Measurements from ENCODE around the gene EPG5. TPM values are rescaled to one million over a fixed set of nuclear protein-coding genes. Genes with fewer than 3 reads are reported as not detected.
"Not testable (repeated sequence)": the region's sequence is repeated elsewhere in the genome, so short reads cannot be mapped to it uniquely, and the experiment has no call there.

The EPG5 gene
- total RNA-seq (2014; rRNA removed; shearing (Covaris generic); ENCODE audit: low replicate concordance) = 2.4 and 4.0 TPM in 2 replicates

GRCh38 chr18:45967007-45967706 lies at the start of gene EPG5:
TSS of gene EPG5 (minus strand) at chr18:45967329. CDS start at chr18:45967239, 90 bp downstream.
- in situ Hi-C loops (cut with HindIII; ENCODE audit: low pct_unique_long_range_greater_than_20kb, low sequenced_read_pairs) = no loop called here
- peak; percentile 84 for DNase-seq (ENCODE audit: low read depth)

- no peak for DNase-seq (ENCODE audit: low read depth)
Measured at GRCh38 chr18:46013484-46014189, 46.5 kb upstream of the EPG5 start.

GRCh38 chr18:46010676-46011075 lies 43.5 kb upstream of the EPG5 start:
- DNase-seq (ENCODE audit: low read depth) = no peak

More at GRCh38 chr18:46013484-46014189, 46.5 kb upstream of the EPG5 start:
- in situ Hi-C loops (cut with HindIII; ENCODE audit: low pct_unique_long_range_greater_than_20kb, low sequenced_read_pairs) = no loop called here

GRCh38 chr18:46010050-46010449 lies 42.9 kb upstream of the EPG5 start:
- in situ Hi-C loops (cut with HindIII; ENCODE audit: low pct_unique_long_range_greater_than_20kb, low sequenced_read_pairs) = no loop called here
- no peak for DNase-seq (ENCODE audit: low read depth)

More at GRCh38 chr18:46010676-46011075, 43.5 kb upstream of the EPG5 start:
- in situ Hi-C loops (cut with HindIII; ENCODE audit: low pct_unique_long_range_greater_than_20kb, low sequenced_read_pairs) = no loop called here

- in situ Hi-C loops (cut with HindIII; ENCODE audit: low pct_unique_long_range_greater_than_20kb, low sequenced_read_pairs) = no loop called here
- DNase-seq (ENCODE audit: low read depth) = no peak
Measured at GRCh38 chr18:46009125-46009840, 42.2 kb upstream of the EPG5 start.

- DNase-seq (ENCODE audit: low read depth) = no peak
- in situ Hi-C loops (cut with HindIII; ENCODE audit: low pct_unique_long_range_greater_than_20kb, low sequenced_read_pairs) = no loop called here
Measured at GRCh38 chr18:46008531-46008930, 41.4 kb upstream of the EPG5 start.

GRCh38 chr18:46007165-46007564 lies 40.0 kb upstream of the EPG5 start:
- in situ Hi-C loops (cut with HindIII; ENCODE audit: low pct_unique_long_range_greater_than_20kb, low sequenced_read_pairs) = no loop called here

GRCh38 chr18:46002934-46003333 lies 35.8 kb upstream of the EPG5 start:
- in situ Hi-C loops (cut with HindIII; ENCODE audit: low pct_unique_long_range_greater_than_20kb, low sequenced_read_pairs) = no loop called here

More at GRCh38 chr18:46007165-46007564, 40.0 kb upstream of the EPG5 start:
- DNase-seq (ENCODE audit: low read depth) = no peak

GRCh38 chr18:46001892-46002291 lies 34.8 kb upstream of the EPG5 start:
- no peak for DNase-seq (ENCODE audit: low read depth)
- in situ Hi-C loops (cut with HindIII; ENCODE audit: low pct_unique_long_range_greater_than_20kb, low sequenced_read_pairs) = no loop called here

More at GRCh38 chr18:46002934-46003333, 35.8 kb upstream of the EPG5 start:
- no peak for DNase-seq (ENCODE audit: low read depth)

- DNase-seq (ENCODE audit: low read depth) = no peak
- in situ Hi-C loops (cut with HindIII; ENCODE audit: low pct_unique_long_range_greater_than_20kb, low sequenced_read_pairs) = no loop called here
Measured at GRCh38 chr18:46001074-46001473, 33.9 kb upstream of the EPG5 start.

- in situ Hi-C loops (cut with HindIII; ENCODE audit: low pct_unique_long_range_greater_than_20kb, low sequenced_read_pairs) = no loop called here
- no peak for DNase-seq (ENCODE audit: low read depth)
Measured at GRCh38 chr18:45999536-45999935, 32.4 kb upstream of the EPG5 start.

GRCh38 chr18:45998244-45998643 lies 31.1 kb upstream of the EPG5 start:
- in situ Hi-C loops (cut with HindIII; ENCODE audit: low pct_unique_long_range_greater_than_20kb, low sequenced_read_pairs) = no loop called here
- DNase-seq (ENCODE audit: low read depth) = no peak

GRCh38 chr18:45997700-45998151 lies 30.6 kb upstream of the EPG5 start:
- DNase-seq (ENCODE audit: low read depth) = no peak
- in situ Hi-C loops (cut with HindIII; ENCODE audit: low pct_unique_long_range_greater_than_20kb, low sequenced_read_pairs) = no loop called here

- in situ Hi-C loops (cut with HindIII; ENCODE audit: low pct_unique_long_range_greater_than_20kb, low sequenced_read_pairs) = no loop called here
- DNase-seq (ENCODE audit: low read depth) = no peak
Measured at GRCh38 chr18:45995461-45995860, 28.3 kb upstream of the EPG5 start.

GRCh38 chr18:45993438-45993837 lies 26.3 kb upstream of the EPG5 start:
- in situ Hi-C loops (cut with HindIII; ENCODE audit: low pct_unique_long_range_greater_than_20kb, low sequenced_read_pairs) = no loop called here
- peak; percentile 33 for DNase-seq (ENCODE audit: low read depth)

GRCh38 chr18:45992527-45992926 lies 25.4 kb upstream of the EPG5 start:
- DNase-seq (ENCODE audit: low read depth); in situ Hi-C loops (cut with HindIII; ENCODE audit: low pct_unique_long_range_greater_than_20kb, low sequenced_read_pairs): not testable (repeated sequence)

- in situ Hi-C loops (cut with HindIII; ENCODE audit: low pct_unique_long_range_greater_than_20kb, low sequenced_read_pairs) = no loop called here
- DNase-seq (ENCODE audit: low read depth) = no peak
Measured at GRCh38 chr18:45991788-45992187, 24.7 kb upstream of the EPG5 start.

- no peak for DNase-seq (ENCODE audit: low read depth)
- in situ Hi-C loops (cut with HindIII; ENCODE audit: low pct_unique_long_range_greater_than_20kb, low sequenced_read_pairs) = no loop called here
Measured at GRCh38 chr18:45984546-45985235, 17.6 kb upstream of the EPG5 start.

All from Caki2 (cell line).